ENCODE results near the gene TOX4. TPM values are rescaled to one million over a fixed set of nuclear protein-coding genes. Genes with fewer than 3 reads are reported as not detected.
A peak's percentile ranks its signal among the peaks of the same experiment; 100 is the strongest.

TOX4 gene
- total and polyA plus RNA-seq, 2 of the 8 experiments (the other 6 are each of a cell fraction or from before 2014, with no cell fraction given): 51.5 to 58.3 TPM

GRCh38 chr14:21476925-21477681, at the start of gene TOX4, which contains the start of gene RAB2B (continued):
- TF ChIP-seq ATF3 (IDR thresholded peaks at IDR 0.05; ENCODE audit: insufficient read depth, low read depth, low read length) (0 out of 2 replicates have a peak, but pooled peaks have one; percentile 34), POU5F1 (IDR thresholded peaks at IDR 0.05; ENCODE audit: low read depth, low read length) (no peak), POLR2A (IDR thresholded peaks at IDR 0.05; ENCODE audit: control extremely low read depth in 1 of 2, low read depth in 2 of 2, low read length in 2 of 2) (peak in 1 of 2 experiments; percentile 71; a peak in 2 of 3 replicates), CHD1 (IDR thresholded peaks at IDR 0.05; ENCODE audit: low read depth, low read length) (no peak), KDM1A (IDR thresholded peaks at IDR 0.05; ENCODE audit: borderline replicate concordance, low read length) (no peak), SP4 (IDR thresholded peaks at IDR 0.05; ENCODE audit: low read length) (no peak), EP300 (IDR thresholded peaks at IDR 0.05; ENCODE audit: borderline replicate concordance in 1 of 2, low read depth in 2 of 2, low read length in 2 of 2) (peak in 1 of 2 experiments; percentile 66; a peak in 2 of 3 replicates), CTBP2 (IDR thresholded peaks at IDR 0.05; ENCODE audit: borderline replicate concordance, insufficient read depth, insufficient read length, low read length) (no peak), SP2 (IDR thresholded peaks at IDR 0.05; ENCODE audit: low read length) (peak; percentile 86), JUN (IDR thresholded peaks at IDR 0.05; ENCODE audit: low read depth, low read length) (no peak), FOSL1 (IDR thresholded peaks at IDR 0.05; ENCODE audit: insufficient read depth, low read depth, low read length) (no peak), CEBPB (IDR thresholded peaks at IDR 0.05; ENCODE audit: low read depth, low read length) (no peak)
